Measurements from ENCODE around the gene DOK4. TPM values are rescaled to one million over a fixed set of nuclear protein-coding genes. Genes with fewer than 3 reads are reported as not detected.

The DOK4 gene
- total RNA-seq, 1 experiment from 2014 or later, result 6.8 TPM

DNA sequence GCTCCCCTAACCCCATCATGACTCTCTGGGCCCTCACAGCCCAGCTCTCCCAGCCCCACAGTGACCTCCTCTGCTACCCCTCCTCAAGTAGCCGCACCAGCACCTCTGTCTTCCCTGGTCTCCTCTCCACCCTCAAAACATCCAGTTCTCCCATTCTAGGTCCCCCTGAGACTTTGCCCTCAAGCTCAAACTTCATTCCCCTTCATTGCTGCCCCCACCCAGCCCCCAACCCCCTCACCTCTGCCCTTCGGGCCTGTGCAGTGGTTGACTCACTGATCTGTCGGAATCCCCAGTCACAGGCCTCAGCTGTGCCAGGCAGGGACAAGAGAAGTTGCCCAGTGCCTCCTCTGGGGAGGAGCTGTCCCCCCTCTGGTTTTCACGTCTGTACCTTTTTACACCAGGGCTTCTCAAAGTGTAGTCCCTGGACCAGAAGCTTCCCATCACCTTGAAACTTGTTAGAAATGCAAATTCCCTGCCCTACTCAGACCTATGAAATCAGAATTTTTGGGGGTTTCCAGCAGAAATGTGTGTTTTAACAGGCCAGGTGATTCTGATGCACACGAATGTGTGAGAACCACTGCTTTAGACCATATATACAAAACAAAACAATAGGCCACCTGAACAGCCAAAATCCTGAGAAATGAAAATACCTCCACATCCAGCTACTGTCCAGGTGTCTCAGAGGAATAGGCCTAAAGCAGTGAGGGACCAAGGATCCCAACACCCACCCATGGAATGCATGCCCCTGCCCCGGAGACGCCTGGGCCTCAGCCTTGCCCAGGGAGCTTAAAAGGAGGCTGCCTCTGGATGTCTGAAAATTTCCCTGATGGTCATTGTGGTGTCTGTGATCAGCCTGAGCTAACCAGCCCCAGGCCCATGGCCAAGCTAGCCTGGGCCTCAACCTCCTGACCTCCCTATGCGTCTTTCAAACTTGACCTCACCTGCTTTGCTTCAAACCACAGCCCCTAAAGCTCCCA, 853 bp upstream of the DOK4 start:
- no peaks in the 10 kb centered on the region for H3K27me3 ChIP-seq (ENCODE audit: control insufficient read depth, insufficient read depth, low read length)
- no TSS peak for BruUV-seq (replicated peaks)
- CTCF ChIA-PET, result interaction anchor here (0.6 kb wide), 2 partner anchors 9 to 155 kb away, joined by 4 to 5 read pairs; no protein-coding TSS in a partner anchor
- POLR2A ChIA-PET, result no interaction called here
- intact Hi-C loops (cut with micrococcal nuclease; ENCODE audit: unreplicated experiment), result no loop called here
- no peak for DNase-seq (ENCODE audit: low read depth, low spot score)
- H3K36me3 ChIP-seq (ENCODE audit: control insufficient read depth, insufficient read depth, low read length), result no peaks in the 10 kb centered on the region
- in situ Hi-C loops (cut with HindIII; ENCODE audit: low pct_unique_long_range_greater_than_20kb, low sequenced_read_pairs), result no loop called here
- no peak overlapping the region for H3K27ac ChIP-seq (ENCODE audit: low read length)
- peak overlapping the region in 1 of 2 experiments; percentile 52; a peak in 3 of 4 replicates for H3K4me3 ChIP-seq (ENCODE audit: low read depth in 2 of 2, low read length in 2 of 2)
- no peaks in the 10 kb centered on the region for H3K9me3 ChIP-seq (ENCODE audit: control insufficient read depth, insufficient read depth, low read depth, low read length)
- TF ChIP-seq SIN3A (IDR thresholded peaks at IDR 0.05; ENCODE audit: borderline replicate concordance, insufficient read depth, low read depth, low read length), result no peak
- no peak for TF ChIP-seq POLR2AphosphoS5 (IDR thresholded peaks at IDR 0.05; ENCODE audit: low read depth, low read length)
- no peak for TF ChIP-seq REST (IDR thresholded peaks at IDR 0.05; ENCODE audit: insufficient read depth in 1 of 2, low read depth in 2 of 2, low read length in 1 of 2)
- no peak for TF ChIP-seq TCF7L2 (IDR thresholded peaks at IDR 0.05; ENCODE audit: low read depth, low read length)
- TF ChIP-seq CTCF (IDR thresholded peaks at IDR 0.05), result no peak
- ATAC-seq, result peak; percentile 12; the same call in 1 of the 2 replicates
- H3K4me1 ChIP-seq (ENCODE audit: control insufficient read depth, insufficient read depth, low read length), result no peaks in the 10 kb centered on the region

GRCh38 chr16:57485091-57485915, 990 bp downstream of the DOK4 start:
- in situ Hi-C loops (cut with HindIII; ENCODE audit: low pct_unique_long_range_greater_than_20kb, low sequenced_read_pairs) (no loop called here), intact Hi-C loops (cut with micrococcal nuclease; ENCODE audit: unreplicated experiment) (no loop called here)
- BruUV-seq (replicated peaks), result no TSS peak
- DNase-seq (ENCODE audit: low read depth, low spot score) (no peak), ATAC-seq (no peak)
- POLR2A ChIA-PET, result no interaction called here
- Histone ChIP-seq H3K36me3 (ENCODE audit: control insufficient read depth, insufficient read depth, low read length) (no peaks in the 10 kb centered on the region), H3K4me3 (ENCODE audit: low read depth in 2 of 2, low read length in 2 of 2) (peak overlapping the region; percentile 52 to 66), H3K4me1 (ENCODE audit: control insufficient read depth, insufficient read depth, low read length) (no peaks in the 10 kb centered on the region; the same call in 1 of the 2 replicates), H3K27me3 (ENCODE audit: control insufficient read depth, insufficient read depth, low read length) (no peaks in the 10 kb centered on the region), H3K9me3 (ENCODE audit: control insufficient read depth, insufficient read depth, low read depth, low read length) (no peaks in the 10 kb centered on the region), H3K27ac (ENCODE audit: low read length) (no peak overlapping the region)
- TF ChIP-seq CTCF (IDR thresholded peaks at IDR 0.05) (no peak), POLR2AphosphoS5 (IDR thresholded peaks at IDR 0.05; ENCODE audit: low read depth, low read length) (no peak), TCF7L2 (IDR thresholded peaks at IDR 0.05; ENCODE audit: low read depth, low read length) (no peak), REST (IDR thresholded peaks at IDR 0.05; ENCODE audit: insufficient read depth in 1 of 2, low read depth in 2 of 2, low read length in 1 of 2) (no peak), SIN3A (IDR thresholded peaks at IDR 0.05; ENCODE audit: borderline replicate concordance, insufficient read depth, low read depth, low read length) (no peak)
- CTCF ChIA-PET, result no interaction called here

Data from Panc1 (cell line).